GM23248 (cell line): ENCODE data around the gene RPL27A.

Experiments used
- EZH2 ChIP-seq: fragments of 200-600 bp; sonication (generic); IDR thresholded peaks from 2 replicates; pipeline ENCODE4 v1.6.1; 2018; ENCODE audit warnings: antibody characterized with exemption, mild to moderate bottlenecking; ENCODE audit not compliant: insufficient read depth, poor library complexity, severe bottlenecking
- EZH2phosphoT487 ChIP-seq: fragments of 200-600 bp; sonication (generic); IDR thresholded peaks from 2 replicates; pipeline ENCODE4 v1.6.1; 2018; ENCODE audit warnings: antibody characterized with exemption, moderate library complexity, mild to moderate bottlenecking, low read depth; ENCODE audit not compliant: insufficient read depth

GRCh38 chr11:8679006-8679405 is 3.6 kb upstream of the RPL27A start:
- TF ChIP-seq EZH2 (no peak), EZH2phosphoT487 (no peak)
